ENCODE results near the gene MAML2.

DNA sequence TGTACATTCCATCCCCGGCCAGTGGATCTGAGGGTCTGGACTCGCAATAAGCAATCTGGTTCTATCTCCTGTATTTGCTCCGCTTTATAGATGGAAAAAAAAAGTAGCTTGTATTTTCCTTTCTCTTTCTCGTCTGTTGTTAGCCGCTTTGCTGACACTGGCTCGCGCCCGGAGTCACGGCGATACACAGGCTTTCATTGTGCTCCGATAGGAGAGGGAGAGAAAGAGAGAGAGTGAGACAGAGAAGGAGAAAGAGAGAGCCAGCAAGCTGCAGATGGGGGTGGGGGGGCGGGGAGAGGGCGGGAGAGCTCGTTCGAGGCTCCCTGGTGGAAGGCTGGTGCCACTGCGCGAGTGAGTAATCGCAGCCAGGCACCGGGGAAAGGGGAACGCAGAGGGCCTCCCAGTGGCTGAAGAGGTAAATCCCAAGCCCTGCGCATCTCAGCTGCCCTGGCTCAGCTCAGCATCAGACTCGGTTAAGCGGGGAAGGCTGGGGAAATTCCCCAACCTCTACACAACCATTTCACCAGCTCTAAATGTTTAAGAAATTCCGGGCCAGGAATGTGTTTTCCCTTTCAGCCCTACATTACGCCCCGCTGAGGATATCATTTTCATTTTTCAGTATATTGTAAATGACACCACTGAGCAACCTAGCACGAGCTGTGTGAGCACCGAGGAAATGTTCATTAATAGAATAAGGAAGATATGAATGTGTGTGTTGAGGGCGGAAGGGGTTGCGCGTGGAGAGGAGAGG is at the start of gene MAML2:
- TF ChIP-seq, protein P1, sequence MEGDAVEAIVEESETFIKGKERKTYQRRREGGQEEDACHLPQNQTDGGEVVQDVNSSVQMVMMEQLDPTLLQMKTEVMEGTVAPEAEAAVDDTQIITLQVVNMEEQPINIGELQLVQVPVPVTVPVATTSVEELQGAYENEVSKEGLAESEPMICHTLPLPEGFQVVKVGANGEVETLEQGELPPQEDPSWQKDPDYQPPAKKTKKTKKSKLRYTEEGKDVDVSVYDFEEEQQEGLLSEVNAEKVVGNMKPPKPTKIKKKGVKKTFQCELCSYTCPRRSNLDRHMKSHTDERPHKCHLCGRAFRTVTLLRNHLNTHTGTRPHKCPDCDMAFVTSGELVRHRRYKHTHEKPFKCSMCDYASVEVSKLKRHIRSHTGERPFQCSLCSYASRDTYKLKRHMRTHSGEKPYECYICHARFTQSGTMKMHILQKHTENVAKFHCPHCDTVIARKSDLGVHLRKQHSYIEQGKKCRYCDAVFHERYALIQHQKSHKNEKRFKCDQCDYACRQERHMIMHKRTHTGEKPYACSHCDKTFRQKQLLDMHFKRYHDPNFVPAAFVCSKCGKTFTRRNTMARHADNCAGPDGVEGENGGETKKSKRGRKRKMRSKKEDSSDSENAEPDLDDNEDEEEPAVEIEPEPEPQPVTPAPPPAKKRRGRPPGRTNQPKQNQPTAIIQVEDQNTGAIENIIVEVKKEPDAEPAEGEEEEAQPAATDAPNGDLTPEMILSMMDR (conservative IDR thresholded peaks at IDR 0.05) = peak; percentile 83
- TF ChIP-seq EZH2 (IDR thresholded peaks at IDR 0.05; ENCODE audit: low read depth) = no peak

All from PC-9 (cell line).